Measurements from ENCODE around the gene PTPN1.

- TF ChIP-seq CTCF (optimal IDR thresholded peaks at IDR 0.05 in 1 of 3, IDR thresholded peaks at IDR 0.05 in 1 of 3, conservative IDR thresholded peaks at IDR 0.05 in 1 of 3; ENCODE audit: extremely low read depth in 1 of 3, insufficient read depth in 2 of 3, low read length in 3 of 3): no peak
- no peak for TF ChIP-seq EZH2 (IDR thresholded peaks at IDR 0.05; ENCODE audit: low read length)
Measured at GRCh38 chr20:50491926-50492634, 18.1 kb upstream of the PTPN1 start.

All from keratinocyte (primary cell).